ENCODE data around the gene TMEM125. TPM values are rescaled to one million over a fixed set of nuclear protein-coding genes. Genes with fewer than 3 reads are reported as not detected.

TMEM125 gene
- total and polyA plus RNA-seq, 12 donors: 0.15 to 0.37 (median 0.22) TPM; not detected in 6

- no peak for TF ChIP-seq CTCF (IDR thresholded peaks at IDR 0.05)
- H3K4me1 ChIP-seq: peaks cover 0 to 21% (median 10%) of the 10 kb centered on the region in 9 donors
- H3K27me3 ChIP-seq: no peaks in the 10 kb centered on the region
- WGBS, 2 donors: 72 to 95% methylated on average over 3 of the region's 3 CpGs
- intact Hi-C loops (cut with DNase I): no loop called here
- H3K36me3 ChIP-seq: no peaks in the 10 kb centered on the region
- no peak overlapping the region for H3K27ac ChIP-seq
- peaks cover 0 to 8% (median 0%) of the 10 kb centered on the region in 11 donors for H3K9me3 ChIP-seq
- no peak overlapping the region for H3K4me3 ChIP-seq
- ATAC-seq: no peak
- no peak for DNase-seq
Observed at GRCh38 chr1:43258370-43258769, 11.4 kb upstream of the TMEM125 start.

- no peak overlapping the region for H3K4me3 ChIP-seq
- no peak for TF ChIP-seq CTCF (IDR thresholded peaks at IDR 0.05)
- ATAC-seq (no peak), DNase-seq (no peak)
- H3K9me3 ChIP-seq: peaks cover 0 to 13% (median 0%) of the 10 kb centered on the region in 11 donors
- H3K27me3 ChIP-seq: peaks cover 0 to 3% (median 1%) of the 10 kb centered on the region in 7 donors
- no peak overlapping the region for H3K27ac ChIP-seq
- no peaks in the 10 kb centered on the region for H3K36me3 ChIP-seq
- WGBS, 2 donors: 87 to 90% methylated on average over 4 of the region's 4 CpGs
- intact Hi-C loops (cut with DNase I): no loop called here
- peaks cover 0 to 3% (median 2%) of the 10 kb centered on the region in 9 donors for H3K4me1 ChIP-seq
Observed at GRCh38 chr1:43265431-43265830, 4.4 kb upstream of the TMEM125 start.

- ATAC-seq (no peak), DNase-seq (no peak)
- peaks cover 0 to 9% (median 7%) of the 10 kb centered on the region in 7 donors for H3K27me3 ChIP-seq
- H3K36me3 ChIP-seq: no peaks in the 10 kb centered on the region
- no peak for TF ChIP-seq CTCF (IDR thresholded peaks at IDR 0.05)
- peaks cover 0 to 9% (median 4%) of the 10 kb centered on the region in 9 donors for H3K4me1 ChIP-seq
- no peak overlapping the region for H3K4me3 ChIP-seq
- 94 to 98% methylated on average over 1 of the region's 1 CpG for WGBS, 2 donors
- intact Hi-C loops (cut with DNase I): no loop called here
- H3K27ac ChIP-seq: no peak overlapping the region
- H3K9me3 ChIP-seq: peaks cover 0 to 13% (median 0%) of the 10 kb centered on the region in 11 donors
Observed at GRCh38 chr1:43266881-43267280, 2.9 kb upstream of the TMEM125 start.

- H3K27ac ChIP-seq: no peak overlapping the region
- WGBS, 2 donors: 87 to 88% methylated on average over 9 of the region's 9 CpGs
- intact Hi-C loops (cut with DNase I): no loop called here
- DNase-seq (no peak), ATAC-seq (no peak)
- no peak overlapping the region for H3K4me3 ChIP-seq
- peaks cover 0 to 9% (median 4%) of the 10 kb centered on the region in 9 donors for H3K4me1 ChIP-seq
- TF ChIP-seq CTCF (IDR thresholded peaks at IDR 0.05): no peak
- H3K27me3 ChIP-seq: peaks cover 0 to 9% (median 7%) of the 10 kb centered on the region in 7 donors
- H3K9me3 ChIP-seq: peaks cover 0 to 13% (median 0%) of the 10 kb centered on the region in 11 donors
- no peaks in the 10 kb centered on the region for H3K36me3 ChIP-seq
Observed at GRCh38 chr1:43267291-43267805, 2.4 kb upstream of the TMEM125 start.
